H1 (cell line): Measurements from ENCODE around the gene SELPLG. TPM values are rescaled to one million over a fixed set of nuclear protein-coding genes. Genes with fewer than 3 reads are reported as not detected.

ENCODE experiments used
- CHD7 ChIP-seq: fragments of 300-600 bp; sonication (generic); IDR thresholded peaks from 2 replicates; pipeline ENCODE4 v1.7.1; 2012; ENCODE audit warnings: low read length, moderate library complexity, mild to moderate bottlenecking, inconsistent platforms; ENCODE audit not compliant: insufficient replicate concordance
- GABPA ChIP-seq: IDR thresholded peaks from 2 replicates; pipeline ENCODE4 v1.6.1; 2011; ENCODE audit warnings: mild to moderate bottlenecking, low read length, moderate library complexity, borderline replicate concordance; ENCODE audit not compliant: insufficient read depth
- HDAC2 ChIP-seq, 2 experiments: fragments of 300-600 bp in 1 of 2; sonication (generic) in 1 of 2; IDR thresholded peaks; 2 replicates each; pipeline ENCODE4 v1.6.1; 2011 to 2012; ENCODE audit warnings: low read depth in 2 of 2, low read length in 2 of 2, mild to moderate bottlenecking in 2 of 2, moderate library complexity in 2 of 2, borderline replicate concordance in 1 of 2, inconsistent platforms in 1 of 2
- NANOG ChIP-seq: IDR thresholded peaks from 2 replicates; pipeline ENCODE4 v1.6.1; 2011; ENCODE audit warnings: low read length, low read depth, mild to moderate bottlenecking, inconsistent platforms; ENCODE audit not compliant: insufficient read depth, poor library complexity, severe bottlenecking
- NRF1 ChIP-seq: IDR thresholded peaks from 2 replicates; pipeline ENCODE4 v1.6.1; 2011; ENCODE audit warnings: mild to moderate bottlenecking, low read depth, low read length, improper control_type of control experiment
- RAD21 ChIP-seq, 2 experiments: IDR thresholded peaks in 1 of 2; conservative IDR thresholded peaks in 1 of 2; 2 replicates each; pipeline ENCODE4 v1.6.1; 2011; ENCODE audit warnings: low read depth in 2 of 2, low read length in 2 of 2, improper control_type of control experiment in 1 of 2, inconsistent platforms in 1 of 2, mild to moderate bottlenecking in 1 of 2, moderate library complexity in 1 of 2
- RBBP5 ChIP-seq: IDR thresholded peaks from 2 replicates; pipeline ENCODE4 v1.7.1; 2012; ENCODE audit warnings: low read depth, mild to moderate bottlenecking, inconsistent platforms, low read length, moderate library complexity, borderline replicate concordance
- ZNF274 ChIP-seq: IDR thresholded peaks from 2 replicates; pipeline ENCODE4 v1.7.0; 2012; ENCODE audit warnings: low read length, borderline replicate concordance; ENCODE audit errors: extremely low read depth
- polyA plus RNA-seq, 7 experiments: library from polyadenylated mRNA; depleted of rRNA in 3 of 7; stranded (reverse) in 5 of 7; unstranded in 2 of 7; fragments of >200 nt in 5 of 7; fragments of 200-250 nt in 2 of 7; gene quantifications; 1 replicate in 5 of 7; 2 replicates in 1 of 7; 4 replicates in 1 of 7; pipeline versions ENCODE4 v1.2.1 to v1.2.3, GENCODE V29; 2011 to 2013; ENCODE audit warnings: missing spikeins in 2 of 7, mixed read lengths in 2 of 7
- total RNA-seq: library from RNA; stranded (reverse); fragmentation: NEBNext Ultra II Directional; extraction: Animal tissue kit (Norgen Biotek cat#: 25700); gene quantifications from 2 replicates; pipeline ENCODE4 v1.2.1, GENCODE V29; 2021

SELPLG gene
- total and polyA plus RNA-seq, 2 of the 8 experiments (the other 6 are each of a cell fraction or from before 2014, with no cell fraction given), result 0.18 TPM; not detected in 1

- TF ChIP-seq NANOG (no peak), NRF1 (no peak), RAD21 (IDR thresholded peaks at IDR 0.05 in 1 of 2, conservative IDR thresholded peaks at IDR 0.05 in 1 of 2; ENCODE audit: low read depth in 2 of 2, low read length in 2 of 2) (peak; percentile 98 to 99), CHD7 (no peak), GABPA (no peak), HDAC2 (IDR thresholded peaks at IDR 0.05; ENCODE audit: borderline replicate concordance in 1 of 2, low read depth in 2 of 2, low read length in 2 of 2) (no peak), RBBP5 (no peak), ZNF274 (no peak)
Measured at GRCh38 chr12:108618079-108618952, 15.4 kb downstream of the SELPLG start (continued).
